HepG2 (cell line): ENCODE measurements around the gene TXLNA. TPM values are rescaled to one million over a fixed set of nuclear protein-coding genes. Genes with fewer than 3 reads are reported as not detected.
A peak's percentile ranks its signal among the peaks of the same experiment; 100 is the strongest.

Experiments used
- ATAC-seq: fragments of 200-7000 bp; cut with Tn5 transposase; 3 replicates; pipeline ENCODE4 v1.9.1; 2020; ENCODE audit warnings: mild to moderate bottlenecking, moderate library complexity
- BruUV-seq: library from RNA; stranded (reverse); fragments of 400-500 nt; replicated peaks from 2 replicates; lab custom pipeline; 2021; lab: Mats Ljungman, UMichigan
- CTCF ChIA-PET: fragments of 300-600 bp; formaldehyde crosslinking; extraction: SDS; loops from one replicate; lab custom pipeline; 2021; ENCODE audit warnings: low total read pairs, inconsistent platforms, low intra/inter-chr PET ratio; lab: Yijun Ruan, JAX
- POLR2A ChIA-PET: fragments of 350-600 bp; sonication (Branson Sonifier 250); formaldehyde crosslinking; loops from one replicate; lab custom pipeline; 2020; ENCODE audit warnings: antibody characterized with exemption, inconsistent platforms; lab: Yijun Ruan, JAX
- DNase-seq: peaks from one replicate; pipeline ENCODE4 v3.0.0-alpha.2; 2015; ENCODE audit warnings: low spot score
- FAIRE-seq: peaks from 3 replicates; lab custom pipeline; 2011; peaks lifted over from hg19 to GRCh38; lab: Jason Lieb, UNC
- H2AFZ ChIP-seq: one replicate; pipeline ENCODE4 v1.6.1; 2011; ENCODE audit warnings: low read length, inconsistent platforms
- H3K27ac ChIP-seq: fragments of 300-600 bp; 3 replicates; pipeline ENCODE4 v1.8.0; 2011; ENCODE audit warnings: mixed run types, mild to moderate bottlenecking, mixed read lengths, low read length, inconsistent platforms; ENCODE audit not compliant: insufficient read depth; ENCODE audit errors: extremely low read length
- H3K27me3 ChIP-seq, 2 experiments: fragments of 200-600 bp in 1 of 2; 2 replicates in 1 of 2; 3 replicates in 1 of 2; pipeline versions ENCODE4 v1.6.0 to v1.8.0; 2011; ENCODE audit warnings: low read length in 2 of 2, mild to moderate bottlenecking in 2 of 2, moderate library complexity in 2 of 2, inconsistent platforms in 1 of 2; ENCODE audit not compliant: insufficient read depth in 2 of 2, control insufficient read depth in 1 of 2
- H3K36me3 ChIP-seq, 2 experiments: fragments of 200-600 bp in 1 of 2; replicated peaks in 1 of 2; 2 replicates in 1 of 2; 3 replicates in 1 of 2; pipeline versions ENCODE4 v1.5.1 to v1.8.0; 2011; ENCODE audit warnings: low read length in 2 of 2, inconsistent platforms in 1 of 2; ENCODE audit not compliant: insufficient read depth in 2 of 2, control insufficient read depth in 1 of 2
- H3K4me1 ChIP-seq: 2 replicates; pipeline ENCODE4 v1.5.1; 2012; ENCODE audit warnings: low read length, inconsistent platforms; ENCODE audit not compliant: insufficient read depth
- H3K4me2 ChIP-seq: 2 replicates; pipeline ENCODE4 v1.6.0; 2011; ENCODE audit warnings: low read depth, low read length, inconsistent platforms
- H3K4me3 ChIP-seq, 3 experiments: fragments of 200-600 bp in 1 of 3; sonication (generic), shearing (Covaris generic) in 1 of 3; replicated peaks in 1 of 3; 2 replicates each; pipeline ENCODE4 v1.5.1; 2011 to 2016; ENCODE audit warnings: low read length in 3 of 3, inconsistent platforms in 2 of 3, low read depth in 2 of 3, mild to moderate bottlenecking in 2 of 3, control low read depth in 1 of 3, mixed read lengths in 1 of 3; ENCODE audit not compliant: insufficient read depth in 1 of 3
- H3K79me2 ChIP-seq: one replicate; pipeline ENCODE4 v1.6.1; 2011; ENCODE audit warnings: low read length, inconsistent platforms; ENCODE audit not compliant: insufficient read depth
- H3K9ac ChIP-seq: 2 replicates; pipeline ENCODE4 v1.6.0; 2011; ENCODE audit warnings: mild to moderate bottlenecking, low read depth, low read length, inconsistent platforms; ENCODE audit not compliant: insufficient read depth
- H3K9me3 ChIP-seq: 2 replicates; pipeline ENCODE4 v1.5.1; 2012; ENCODE audit warnings: mild to moderate bottlenecking, low read length
- H4K20me1 ChIP-seq: 2 replicates; pipeline ENCODE4 v1.6.0; 2011; ENCODE audit warnings: inconsistent platforms, mild to moderate bottlenecking, low read length, moderate library complexity; ENCODE audit not compliant: insufficient read depth
- AGO2 ChIP-seq: fragments of 200-400 bp; formaldehyde crosslinking; optimal IDR thresholded peaks from 2 replicates; pipeline ENCODE3; 2017; ENCODE audit warnings: mild to moderate bottlenecking, low read depth, low read length, moderate library complexity
- HIVEP1 ChIP-seq: sonication (generic); formaldehyde crosslinking; IDR thresholded peaks from 2 replicates; pipeline ENCODE4 v1.4.0; 2020; ENCODE audit warnings: mild to moderate bottlenecking, missing genetic modification reagents
- RBFOX2 ChIP-seq: fragments of 200-400 bp; formaldehyde crosslinking; IDR thresholded peaks from 2 replicates; pipeline ENCODE4 v1.6.1; 2017; ENCODE audit warnings: low read depth, mild to moderate bottlenecking, low read length
- RFXANK ChIP-seq: IDR thresholded peaks from 2 replicates; pipeline ENCODE4 v1.6.1; 2016
- ZNF567 ChIP-seq: sonication (generic); formaldehyde crosslinking; IDR thresholded peaks from 2 replicates; pipeline ENCODE4 v1.8.1; 2023; ENCODE audit warnings: mild to moderate bottlenecking, missing genetic modification reagents, borderline replicate concordance
- WGBS: methylation state at CpG from one replicate; pipeline ENCODE4 v1.1.6; 2017; ENCODE audit warnings: low lambda C conversion rate; 5-methylcytosine and 5-hydroxymethylcytosine counted together
- in situ Hi-C: cut with HindIII; loops from 2 replicates; pipeline ENCODE4 v1.10.0; 2017; ENCODE audit warnings: low pct_unique_long_range_greater_than_20kb; ENCODE audit not compliant: extremely low pct_ligation_motif_present
- intact Hi-C: fragments of 100-400 bp; cut with micrococcal nuclease; formaldehyde crosslinking; loops from one replicate; pipeline ENCODE4 v1.10.0; 2022; ENCODE audit not compliant: unreplicated experiment
- polyA plus RNA-seq, 8 experiments: library from polyadenylated mRNA; depleted of rRNA in 3 of 8; stranded (reverse) in 7 of 8; unstranded in 1 of 8; fragments of >200 nt; fragmentation: Illumina TruSeq in 4 of 8; extraction: Trizol in 4 of 8; gene quantifications; 2 replicates each; pipeline versions ENCODE4 v1.2.1 to v1.2.3, GENCODE V29; 2011 to 2016; ENCODE audit warnings: low read depth in 4 of 8, missing spikeins in 1 of 8, mixed read lengths in 1 of 8; ENCODE audit not compliant: insufficient read depth in 1 of 8
- total RNA-seq, 5 experiments: library from RNA; depleted of rRNA; stranded (reverse); fragments of >200 nt; fragmentation: Illumina TruSeq; extraction: Trizol; gene quantifications; 2 replicates each; pipeline ENCODE4 v1.2.3, GENCODE V29; 2016; ENCODE audit warnings: low read depth in 1 of 5
- TF ChIP-seq, protein P1 (sequence below), 2 experiments: fragments of 450-650 bp in 1 of 2; sonication (generic) in 1 of 2; formaldehyde crosslinking; IDR thresholded peaks; 2 replicates each; pipeline versions ENCODE4 v1.5.0 to v1.8.0; 2020 to 2022; ENCODE audit warnings: mild to moderate bottlenecking in 1 of 2, missing genetic modification reagents in 1 of 2
- TF ChIP-seq, protein P2 (sequence below): IDR thresholded peaks from 2 replicates; pipeline ENCODE4 v1.6.1; 2016; ENCODE audit warnings: low read depth
- TF ChIP-seq, protein P3 (sequence below): sonication (generic); formaldehyde crosslinking; IDR thresholded peaks from 2 replicates; pipeline ENCODE4 v1.4.0; 2020; ENCODE audit warnings: missing genetic modification reagents

The TXLNA gene
- total and polyA plus RNA-seq, 2 of the 13 experiments (the other 11 are each of a cell fraction or from before 2014, with no cell fraction given), result 29.6 to 67.8 TPM

DNA sequence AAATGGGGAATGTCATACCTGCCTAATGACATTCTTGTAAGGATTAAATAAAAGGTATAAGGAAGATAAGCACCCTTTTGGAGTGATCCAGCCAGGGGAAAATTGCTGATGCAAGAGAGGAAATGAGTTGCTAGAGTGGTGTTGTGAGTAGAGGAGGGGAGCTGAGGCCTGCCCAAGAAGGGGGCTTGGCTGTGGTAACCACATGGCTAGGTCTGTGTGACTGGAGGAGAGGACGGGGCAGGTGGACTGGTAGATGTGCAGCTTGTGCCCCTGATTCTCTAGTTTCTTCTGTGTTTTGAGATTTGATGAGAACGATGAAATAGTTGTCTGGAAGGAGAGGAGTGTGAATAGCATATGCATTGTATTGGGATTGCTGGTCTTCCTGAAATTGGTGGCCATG lies 6.6 kb downstream of the TXLNA start (continued):
- TF ChIP-seq, protein P1, sequence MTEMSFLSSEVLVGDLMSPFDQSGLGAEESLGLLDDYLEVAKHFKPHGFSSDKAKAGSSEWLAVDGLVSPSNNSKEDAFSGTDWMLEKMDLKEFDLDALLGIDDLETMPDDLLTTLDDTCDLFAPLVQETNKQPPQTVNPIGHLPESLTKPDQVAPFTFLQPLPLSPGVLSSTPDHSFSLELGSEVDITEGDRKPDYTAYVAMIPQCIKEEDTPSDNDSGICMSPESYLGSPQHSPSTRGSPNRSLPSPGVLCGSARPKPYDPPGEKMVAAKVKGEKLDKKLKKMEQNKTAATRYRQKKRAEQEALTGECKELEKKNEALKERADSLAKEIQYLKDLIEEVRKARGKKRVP (CRISPR knock-in tag; IDR thresholded peaks at IDR 0.05), result peak in 1 of 2 experiments; percentile 89; a peak in 2 of 4 replicates

DNA sequence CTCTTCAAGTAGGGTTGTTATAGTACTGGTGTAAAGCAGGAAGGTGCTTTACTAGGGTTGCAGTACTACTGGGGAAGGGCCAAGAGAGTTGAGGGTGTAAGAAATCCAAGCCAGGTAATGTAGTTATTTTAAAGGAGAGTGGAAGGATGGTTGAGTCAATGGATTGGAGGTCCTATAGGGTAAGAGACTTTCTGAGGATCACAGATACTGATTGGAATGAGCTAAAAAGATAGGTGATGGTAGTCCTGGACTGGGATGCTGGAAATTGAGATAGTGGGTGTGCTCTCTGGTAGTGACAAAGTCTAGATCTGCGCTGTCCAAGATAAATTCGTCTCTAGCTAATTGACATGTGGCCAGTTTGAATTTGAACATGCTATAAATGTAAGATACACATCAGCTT lies 7.0 kb downstream of the TXLNA start:
- DNase-seq, result no peak
- no peak overlapping the region for H2AFZ ChIP-seq
- peaks cover 34 to 74% of the 10 kb centered on the region in 2 experiments for H3K36me3 ChIP-seq
- CTCF ChIA-PET, result no interaction called here
- in situ Hi-C loops, result no loop called here
- BruUV-seq, result no TSS peak
- intact Hi-C loops, result no loop called here
- FAIRE-seq, result no peak
- TF ChIP-seq RBFOX2 (peak; percentile 55), RFXANK (CRISPR knock-in tag) (no peak), HIVEP1 (CRISPR knock-in tag) (no peak), AGO2 (no peak), ZNF567 (no peak)
- TF ChIP-seq, protein P2, sequence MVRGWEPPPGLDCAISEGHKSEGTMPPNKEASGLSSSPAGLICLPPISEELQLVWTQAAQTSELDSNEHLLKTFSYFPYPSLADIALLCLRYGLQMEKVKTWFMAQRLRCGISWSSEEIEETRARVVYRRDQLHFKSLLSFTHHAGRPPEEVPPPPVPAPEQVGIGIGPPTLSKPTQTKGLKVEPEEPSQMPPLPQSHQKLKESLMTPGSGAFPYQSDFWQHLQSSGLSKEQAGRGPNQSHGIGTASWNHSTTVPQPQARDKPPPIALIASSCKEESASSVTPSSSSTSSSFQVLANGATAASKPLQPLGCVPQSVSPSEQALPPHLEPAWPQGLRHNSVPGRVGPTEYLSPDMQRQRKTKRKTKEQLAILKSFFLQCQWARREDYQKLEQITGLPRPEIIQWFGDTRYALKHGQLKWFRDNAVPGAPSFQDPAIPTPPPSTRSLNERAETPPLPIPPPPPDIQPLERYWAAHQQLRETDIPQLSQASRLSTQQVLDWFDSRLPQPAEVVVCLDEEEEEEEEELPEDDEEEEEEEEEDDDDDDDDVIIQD (CRISPR knock-in tag), result no peak
- TF ChIP-seq, protein P3, sequence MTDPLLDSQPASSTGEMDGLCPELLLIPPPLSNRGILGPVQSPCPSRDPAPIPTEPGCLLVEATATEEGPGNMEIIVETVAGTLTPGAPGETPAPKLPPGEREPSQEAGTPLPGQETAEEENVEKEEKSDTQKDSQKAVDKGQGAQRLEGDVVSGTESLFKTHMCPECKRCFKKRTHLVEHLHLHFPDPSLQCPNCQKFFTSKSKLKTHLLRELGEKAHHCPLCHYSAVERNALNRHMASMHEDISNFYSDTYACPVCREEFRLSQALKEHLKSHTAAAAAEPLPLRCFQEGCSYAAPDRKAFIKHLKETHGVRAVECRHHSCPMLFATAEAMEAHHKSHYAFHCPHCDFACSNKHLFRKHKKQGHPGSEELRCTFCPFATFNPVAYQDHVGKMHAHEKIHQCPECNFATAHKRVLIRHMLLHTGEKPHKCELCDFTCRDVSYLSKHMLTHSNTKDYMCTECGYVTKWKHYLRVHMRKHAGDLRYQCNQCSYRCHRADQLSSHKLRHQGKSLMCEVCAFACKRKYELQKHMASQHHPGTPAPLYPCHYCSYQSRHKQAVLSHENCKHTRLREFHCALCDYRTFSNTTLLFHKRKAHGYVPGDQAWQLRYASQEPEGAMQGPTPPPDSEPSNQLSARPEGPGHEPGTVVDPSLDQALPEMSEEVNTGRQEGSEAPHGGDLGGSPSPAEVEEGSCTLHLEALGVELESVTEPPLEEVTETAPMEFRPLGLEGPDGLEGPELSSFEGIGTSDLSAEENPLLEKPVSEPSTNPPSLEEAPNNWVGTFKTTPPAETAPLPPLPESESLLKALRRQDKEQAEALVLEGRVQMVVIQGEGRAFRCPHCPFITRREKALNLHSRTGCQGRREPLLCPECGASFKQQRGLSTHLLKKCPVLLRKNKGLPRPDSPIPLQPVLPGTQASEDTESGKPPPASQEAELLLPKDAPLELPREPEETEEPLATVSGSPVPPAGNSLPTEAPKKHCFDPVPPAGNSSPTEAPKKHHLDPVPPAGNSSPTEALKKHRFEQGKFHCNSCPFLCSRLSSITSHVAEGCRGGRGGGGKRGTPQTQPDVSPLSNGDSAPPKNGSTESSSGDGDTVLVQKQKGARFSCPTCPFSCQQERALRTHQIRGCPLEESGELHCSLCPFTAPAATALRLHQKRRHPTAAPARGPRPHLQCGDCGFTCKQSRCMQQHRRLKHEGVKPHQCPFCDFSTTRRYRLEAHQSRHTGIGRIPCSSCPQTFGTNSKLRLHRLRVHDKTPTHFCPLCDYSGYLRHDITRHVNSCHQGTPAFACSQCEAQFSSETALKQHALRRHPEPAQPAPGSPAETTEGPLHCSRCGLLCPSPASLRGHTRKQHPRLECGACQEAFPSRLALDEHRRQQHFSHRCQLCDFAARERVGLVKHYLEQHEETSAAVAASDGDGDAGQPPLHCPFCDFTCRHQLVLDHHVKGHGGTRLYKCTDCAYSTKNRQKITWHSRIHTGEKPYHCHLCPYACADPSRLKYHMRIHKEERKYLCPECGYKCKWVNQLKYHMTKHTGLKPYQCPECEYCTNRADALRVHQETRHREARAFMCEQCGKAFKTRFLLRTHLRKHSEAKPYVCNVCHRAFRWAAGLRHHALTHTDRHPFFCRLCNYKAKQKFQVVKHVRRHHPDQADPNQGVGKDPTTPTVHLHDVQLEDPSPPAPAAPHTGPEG, result no peak
- H3K9me3 ChIP-seq, result no peaks in the 10 kb centered on the region
- H3K27ac ChIP-seq, result no peak overlapping the region
- 93% methylated on average over 2 of the region's 2 CpGs for WGBS
- H4K20me1 ChIP-seq, result peaks cover 2% of the 10 kb centered on the region; the same call in 1 of the 2 replicates
- no peak overlapping the region for H3K4me3 ChIP-seq
- H3K27me3 ChIP-seq, result no peaks in the 10 kb centered on the region
- no peak for ATAC-seq
- POLR2A ChIA-PET, result no interaction called here
- H3K79me2 ChIP-seq, result peaks cover 42% of the 10 kb centered on the region
- H3K4me2 ChIP-seq, result peak overlapping the region; percentile 30; the same call in 1 of the 2 replicates
- no peak overlapping the region for H3K9ac ChIP-seq
- H3K4me1 ChIP-seq, result peaks cover 39% of the 10 kb centered on the region
